ENCODE results near the gene NRBF2.
"Not testable (repeated sequence)": the region's sequence is repeated elsewhere in the genome, so short reads cannot be mapped to it uniquely, and the experiment has no call there.

Gene NRBF2

GRCh38 chr10:63116452-63117072 is 16.6 kb upstream of the NRBF2 start:
- DNase-seq (ENCODE audit: low read depth in 2 of 2, low spot score in 1 of 2) = no peak

GRCh38 chr10:63119041-63119440 is 14.1 kb upstream of the NRBF2 start:
- DNase-seq (ENCODE audit: low read depth in 2 of 2, low spot score in 1 of 2) = no peak

DNA sequence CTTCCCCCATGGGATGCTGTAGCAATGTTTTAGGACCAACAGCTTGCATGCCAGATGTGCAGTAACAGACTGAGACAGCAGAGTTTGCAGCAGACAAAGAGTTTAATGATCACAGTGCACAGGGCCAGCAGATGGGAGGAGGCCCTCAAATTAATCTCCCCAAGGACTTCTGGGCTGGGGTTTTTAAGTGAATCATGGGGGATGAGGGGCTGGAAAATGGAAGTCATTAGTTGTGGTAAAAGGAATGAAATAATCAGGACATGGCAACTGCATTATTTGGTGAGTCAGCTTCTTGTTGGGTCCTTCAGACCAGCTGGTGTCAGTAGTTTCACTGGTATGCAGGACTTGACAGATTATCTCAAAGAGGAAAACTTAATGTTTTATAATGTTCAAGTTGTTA is 12.6 kb upstream of the NRBF2 start:
- no peak for DNase-seq (ENCODE audit: low read depth in 2 of 2, low spot score in 1 of 2)

DNA sequence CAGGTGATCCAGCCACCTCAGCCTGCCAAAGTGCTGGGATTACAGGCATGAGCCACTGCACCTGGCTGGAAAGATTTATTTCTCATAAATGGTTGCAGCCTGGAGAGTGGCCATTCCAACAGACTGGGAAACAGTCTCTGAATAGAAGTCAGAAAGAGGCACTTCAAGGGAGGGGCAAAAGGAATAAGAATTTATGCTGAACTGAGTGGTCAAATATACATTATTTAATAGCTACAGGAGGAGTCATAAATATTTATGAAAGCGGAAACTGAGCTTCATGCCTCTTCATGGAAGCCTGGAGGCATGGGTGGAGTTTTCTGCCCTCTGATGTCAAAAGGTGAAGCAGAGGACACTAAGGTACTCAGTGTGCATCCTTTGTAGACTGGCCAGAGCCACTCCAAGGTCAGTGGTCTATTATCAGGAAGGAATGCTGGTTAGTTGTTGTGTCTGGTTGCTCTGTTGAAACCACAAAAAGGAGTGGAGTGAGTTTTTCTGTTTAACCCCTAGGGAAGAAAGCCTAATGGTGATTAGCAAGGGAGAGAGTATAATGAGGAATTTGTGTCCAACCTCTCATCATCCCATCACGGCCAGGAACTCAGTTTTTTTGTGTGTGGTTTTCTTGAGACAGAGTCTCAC is 9.3 kb upstream of the NRBF2 start:
- DNase-seq (ENCODE audit: low read depth in 2 of 2, low spot score in 1 of 2) = no peak

DNA sequence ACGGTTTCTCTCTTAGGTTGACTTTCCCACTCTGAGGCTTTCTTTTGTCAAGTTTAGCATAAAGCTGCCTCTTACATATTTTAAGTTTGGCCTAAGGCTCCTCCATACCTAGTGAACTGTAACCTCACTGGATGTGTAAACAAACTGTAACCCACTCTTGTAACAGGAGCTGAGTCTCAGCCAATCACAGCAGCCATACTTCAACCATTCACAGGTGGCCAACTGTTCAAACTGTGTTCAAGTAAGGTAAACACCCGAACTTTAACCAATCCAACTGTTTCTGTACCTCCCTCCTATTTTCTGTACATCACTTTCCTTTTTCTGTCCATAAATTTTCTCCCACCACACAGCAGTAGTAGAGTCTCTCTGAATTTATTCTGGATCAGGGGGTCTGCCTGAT is 7.7 kb upstream of the NRBF2 start:
- no peak for DNase-seq (ENCODE audit: low read depth in 2 of 2, low spot score in 1 of 2)

DNA sequence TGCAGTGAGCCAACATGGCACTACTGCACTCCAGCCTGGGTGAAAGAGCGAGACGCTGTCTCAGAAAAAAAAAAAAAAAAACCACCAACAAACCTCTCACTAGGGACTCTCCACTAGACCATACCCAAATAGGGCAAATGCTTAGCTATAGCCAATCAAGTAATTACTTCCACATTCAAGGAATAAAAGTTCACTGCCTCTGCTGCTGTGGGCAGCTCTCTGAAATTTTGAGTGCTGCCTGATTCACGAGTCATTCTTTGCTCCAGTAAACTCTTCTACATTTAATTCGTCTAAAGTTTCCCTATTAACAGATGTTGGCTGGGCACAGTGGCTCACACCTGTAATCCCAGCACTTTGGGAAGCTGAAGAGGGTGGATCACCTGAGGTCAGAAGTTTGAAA is 4.7 kb upstream of the NRBF2 start:
- no peak for DNase-seq (ENCODE audit: low read depth in 2 of 2, low spot score in 1 of 2)

- no peak for DNase-seq (ENCODE audit: low read depth in 2 of 2, low spot score in 1 of 2)
These were observed 3.2 kb upstream of the NRBF2 start for GRCh38 chr10:63129888-63130287.

DNA sequence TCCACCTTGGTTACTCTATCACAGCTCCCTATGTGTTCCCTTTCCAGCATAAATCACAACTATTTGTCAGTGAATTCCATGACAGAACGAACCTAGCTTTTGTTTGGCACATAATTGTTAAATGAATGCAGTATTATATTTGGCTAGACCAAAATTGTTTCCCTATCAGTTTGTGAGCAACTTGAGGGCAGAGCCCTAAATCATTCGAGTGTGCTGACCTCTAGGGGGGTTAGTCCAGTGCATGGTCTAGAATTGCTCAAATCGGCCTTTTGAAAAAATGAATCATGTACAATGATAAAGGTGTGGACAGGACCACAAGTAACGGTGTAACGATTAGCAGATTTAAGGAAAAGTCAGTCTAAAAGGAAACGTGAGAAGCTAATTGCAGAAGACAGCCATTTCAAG is 475 bp upstream of the NRBF2 start:
- no peak for DNase-seq (ENCODE audit: low read depth in 2 of 2, low spot score in 1 of 2)

GRCh38 chr10:63133821-63134557 is 861 bp downstream of the NRBF2 start:
- no peak for DNase-seq (ENCODE audit: low read depth in 2 of 2, low spot score in 1 of 2)

GRCh38 chr10:63137306-63137705 is 4.2 kb downstream of the NRBF2 start:
- no peak for DNase-seq (ENCODE audit: low read depth in 2 of 2, low spot score in 1 of 2)

DNA sequence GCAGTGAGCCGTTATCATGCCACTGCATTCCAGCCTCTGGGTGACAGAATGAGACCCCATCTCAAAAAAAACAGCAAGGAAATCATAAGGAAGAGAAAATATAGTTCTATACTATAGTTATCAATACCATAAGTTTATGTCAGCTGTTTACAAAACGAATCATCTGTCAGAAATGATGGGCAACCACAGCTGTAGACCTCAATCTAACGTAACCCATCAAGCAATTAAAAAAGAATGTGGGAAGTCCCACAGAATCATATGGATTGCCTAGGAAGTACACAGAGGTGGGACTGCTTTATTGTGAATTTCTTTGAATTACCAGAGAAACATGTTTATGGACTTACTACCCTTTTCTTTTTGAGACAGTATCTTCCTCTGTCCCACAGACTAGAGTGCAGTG is 6.9 kb downstream of the NRBF2 start:
- no peak for DNase-seq (ENCODE audit: low read depth in 2 of 2, low spot score in 1 of 2)

DNA sequence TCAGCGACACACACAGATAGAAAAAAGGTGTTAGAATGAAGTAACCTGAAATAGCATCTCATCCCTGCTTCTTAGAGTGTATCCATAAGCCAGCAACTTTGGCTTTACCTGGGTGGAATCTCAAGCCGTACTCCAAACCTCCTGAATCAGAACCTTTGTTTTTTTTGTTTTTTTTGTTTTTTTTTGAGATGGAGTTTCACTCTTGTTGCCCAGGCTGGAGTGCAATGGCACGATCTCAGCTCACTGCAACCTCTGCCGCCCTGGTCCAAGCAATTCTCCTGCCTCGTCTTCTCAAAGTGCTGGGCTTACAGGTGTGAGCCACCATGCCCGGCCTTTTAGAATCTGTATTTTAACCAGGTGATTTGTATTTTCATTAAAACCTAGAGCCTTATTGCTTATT is 9.0 kb downstream of the NRBF2 start:
- DNase-seq (ENCODE audit: low read depth in 2 of 2, low spot score in 1 of 2) = no peak

- no peak for DNase-seq (ENCODE audit: low read depth in 2 of 2, low spot score in 1 of 2)
These were observed 10.9 kb downstream of the NRBF2 start for GRCh38 chr10:63143987-63144386.

GRCh38 chr10:63145782-63146181 is 12.7 kb downstream of the NRBF2 start:
- no peak for DNase-seq (ENCODE audit: low read depth in 2 of 2, low spot score in 1 of 2)

- DNase-seq (ENCODE audit: low read depth in 2 of 2, low spot score in 1 of 2) = no peak
These were observed 13.4 kb downstream of the NRBF2 start for GRCh38 chr10:63146503-63146902.

- no peak for DNase-seq (ENCODE audit: low read depth in 2 of 2, low spot score in 1 of 2)
These were observed 17.6 kb downstream of the NRBF2 start for GRCh38 chr10:63150745-63151144.

- not testable (repeated sequence) for DNase-seq (ENCODE audit: low read depth in 2 of 2, low spot score in 1 of 2)
These were observed 20.9 kb downstream of the NRBF2 start for GRCh38 chr10:63153868-63154545.

GRCh38 chr10:63154546-63155387 is 21.6 kb downstream of the NRBF2 start:
- no peak for DNase-seq (ENCODE audit: low read depth in 2 of 2, low spot score in 1 of 2)

DNA sequence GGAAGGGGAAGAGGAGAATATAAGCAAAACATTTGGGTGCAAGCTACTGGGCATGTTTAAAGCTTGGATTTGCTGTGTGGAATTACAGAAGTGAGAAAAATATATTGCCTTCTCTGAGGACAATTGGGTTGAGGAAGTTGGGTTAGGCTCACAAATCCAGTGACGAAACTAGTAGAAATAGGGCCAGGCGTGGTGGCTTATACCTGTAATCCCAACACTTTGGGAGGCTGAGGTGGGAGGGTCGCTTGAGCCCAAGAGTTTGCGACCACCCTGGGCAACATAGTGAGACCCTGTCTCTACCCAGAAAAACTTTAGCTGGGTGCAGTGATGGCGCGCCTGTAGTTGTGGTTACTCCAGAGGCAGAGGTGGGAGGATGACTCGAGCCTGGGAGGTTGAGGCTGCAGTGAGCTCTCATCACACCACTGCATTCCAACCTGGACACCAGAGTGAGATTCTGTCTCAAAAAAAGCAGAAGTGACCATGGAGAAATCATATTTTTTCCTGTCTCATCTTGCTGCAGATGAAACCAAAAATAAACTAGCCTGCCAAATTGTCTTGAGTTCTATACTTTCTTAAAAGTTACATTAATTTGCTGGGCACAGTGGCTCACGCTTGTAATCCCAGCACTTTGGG is 22.4 kb downstream of the NRBF2 start:
- DNase-seq (ENCODE audit: low read depth in 2 of 2, low spot score in 1 of 2) = no peak

GRCh38 chr10:63156236-63156635 is 23.1 kb downstream of the NRBF2 start:
- no peak for DNase-seq (ENCODE audit: low read depth in 2 of 2, low spot score in 1 of 2)

All from stimulated activated CD8-positive, alpha-beta memory T cell treated with anti-CD3 and anti-CD28 coated beads, Interleukin-4, amount 100 ng/mL, for 1 hour (primary cell).